22Rv1 (cell line): Measurements from ENCODE around the gene USP13.

Experiments used
- CTCF ChIP-seq: fragments of 450-650 bp; IDR thresholded peaks from 2 replicates; pipeline ENCODE4 v1.5.1; 2017; ENCODE audit warnings: mild to moderate bottlenecking
- ZFX ChIP-seq: fragments of 450-650 bp; IDR thresholded peaks from 2 replicates; pipeline ENCODE4 v1.6.1; 2017; ENCODE audit warnings: antibody characterized with exemption, borderline replicate concordance

DNA sequence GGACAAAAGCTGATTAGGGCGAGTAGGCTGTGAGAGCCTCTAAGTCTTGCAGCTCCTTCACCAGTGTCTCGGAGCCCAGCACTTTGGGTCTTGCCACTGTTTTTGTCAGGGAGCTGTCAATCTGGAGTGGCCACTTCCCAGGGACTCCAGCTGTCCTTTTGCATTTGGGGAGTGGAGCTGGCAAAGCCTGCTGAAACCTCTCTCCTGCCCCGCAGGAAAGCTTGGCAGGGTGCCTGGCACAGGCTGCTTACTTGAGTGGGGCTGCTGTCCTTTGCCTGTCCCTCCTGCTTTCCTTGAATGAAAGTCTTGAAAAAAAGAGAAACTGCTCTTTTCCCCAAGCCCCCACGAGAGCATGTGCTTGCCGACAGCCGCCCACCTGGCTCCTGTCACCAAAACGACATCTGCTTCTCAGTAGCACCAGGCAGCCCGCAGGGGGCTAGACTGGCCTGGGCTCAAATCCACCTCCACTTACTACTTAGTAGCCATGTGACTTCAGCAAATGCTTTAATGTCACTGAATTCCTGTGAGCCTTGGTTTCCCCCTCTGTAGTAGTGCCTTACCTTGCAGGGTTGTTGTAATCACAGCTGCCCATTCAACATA, 13.7 kb downstream of the USP13 start:
- TF ChIP-seq CTCF (no peak), ZFX (no peak)
